Endothelial cell (in vitro differentiated cells): ENCODE measurements around the gene XXYLT1. TPM values are rescaled to one million over a fixed set of nuclear protein-coding genes. Genes with fewer than 3 reads are reported as not detected.

Experiments used
- DNase-seq: peaks from one replicate; pipeline ENCODE4 v3.0.0; 2021; ENCODE audit warnings: low spot score
- H3K27ac Mint-ChIP-seq: one replicate; pipeline ENCODE4 v1.8.0; 2021; ENCODE audit warnings: mixed read lengths, inconsistent platforms; ENCODE audit not compliant: unreplicated experiment
- H3K27me3 Mint-ChIP-seq: one replicate; pipeline ENCODE4 v1.8.0; 2021; ENCODE audit warnings: mild to moderate bottlenecking, moderate library complexity, mixed read lengths, inconsistent platforms; ENCODE audit not compliant: unreplicated experiment
- H3K36me3 Mint-ChIP-seq: one replicate; pipeline ENCODE4 v1.8.0; 2021; ENCODE audit warnings: mild to moderate bottlenecking, low read depth, mixed read lengths, inconsistent platforms; ENCODE audit not compliant: unreplicated experiment
- H3K4me1 Mint-ChIP-seq: one replicate; pipeline ENCODE4 v1.8.0; 2021; ENCODE audit warnings: mild to moderate bottlenecking, mixed read lengths, inconsistent platforms; ENCODE audit not compliant: unreplicated experiment
- H3K4me3 Mint-ChIP-seq: one replicate; pipeline ENCODE4 v1.8.0; 2021; ENCODE audit warnings: mild to moderate bottlenecking, mixed read lengths, inconsistent platforms; ENCODE audit not compliant: unreplicated experiment
- H3K9me3 Mint-ChIP-seq: one replicate; pipeline ENCODE4 v1.8.0; 2021; ENCODE audit warnings: mixed read lengths, inconsistent platforms; ENCODE audit not compliant: unreplicated experiment
- CTCF ChIP-seq: fragments of 200-600 bp; sonication (generic); IDR thresholded peaks from one replicate; pipeline ENCODE4 v1.5.0; 2021; ENCODE audit warnings: antibody characterized with exemption; ENCODE audit not compliant: unreplicated experiment
- total RNA-seq: library from RNA; stranded (reverse); fragmentation: NEBNext Ultra II Directional; extraction: Animal tissue kit (Norgen Biotek cat#: 25700); gene quantifications from one replicate; pipeline ENCODE4 v1.2.1, GENCODE V29; 2021; ENCODE audit not compliant: unreplicated experiment

XXYLT1 gene
- total RNA-seq, 1 donor from 2014 or later = 25.0 TPM

- TF ChIP-seq CTCF = no peak
Measured at GRCh38 chr3:195200010-195200822, 70.7 kb downstream of the XXYLT1 start.

GRCh38 chr3:195198426-195199346 lies 72.3 kb downstream of the XXYLT1 start:
- no peaks in the 10 kb centered on the region for H3K9me3 Mint-ChIP-seq
- no peak overlapping the region for H3K4me3 Mint-ChIP-seq
- no peak for TF ChIP-seq CTCF
- no peak for DNase-seq
- H3K27ac Mint-ChIP-seq = no peak overlapping the region
- H3K27me3 Mint-ChIP-seq = peaks cover 2% of the 10 kb centered on the region
- H3K36me3 Mint-ChIP-seq = no peaks in the 10 kb centered on the region
- H3K4me1 Mint-ChIP-seq = peaks cover 15% of the 10 kb centered on the region

More at GRCh38 chr3:195200010-195200822, 70.7 kb downstream of the XXYLT1 start:
- DNase-seq = no peak
- peaks cover 2% of the 10 kb centered on the region for H3K27me3 Mint-ChIP-seq
- H3K4me1 Mint-ChIP-seq = peaks cover 17% of the 10 kb centered on the region
- no peak overlapping the region for H3K4me3 Mint-ChIP-seq
- no peaks in the 10 kb centered on the region for H3K9me3 Mint-ChIP-seq
- no peaks in the 10 kb centered on the region for H3K36me3 Mint-ChIP-seq
- no peak overlapping the region for H3K27ac Mint-ChIP-seq

- no peaks in the 10 kb centered on the region for H3K9me3 Mint-ChIP-seq
- H3K27me3 Mint-ChIP-seq = peaks cover 2% of the 10 kb centered on the region
- H3K4me3 Mint-ChIP-seq = no peak overlapping the region
- no peaks in the 10 kb centered on the region for H3K36me3 Mint-ChIP-seq
- TF ChIP-seq CTCF = no peak
- no peak overlapping the region for H3K27ac Mint-ChIP-seq
- no peak for DNase-seq
- H3K4me1 Mint-ChIP-seq = peaks cover 15% of the 10 kb centered on the region
Measured at GRCh38 chr3:195197765-195198425, 73.1 kb downstream of the XXYLT1 start.

- Mint-ChIP-seq H3K9me3 (peaks cover 5% of the 10 kb centered on the region), H3K4me3 (no peak overlapping the region), H3K27ac (no peak overlapping the region), H3K27me3 (peaks cover 2% of the 10 kb centered on the region), H3K36me3 (no peaks in the 10 kb centered on the region), H3K4me1 (peaks cover 15% of the 10 kb centered on the region)
- DNase-seq = no peak
- no peak for TF ChIP-seq CTCF
Measured at GRCh38 chr3:195196266-195196665, 74.7 kb downstream of the XXYLT1 start.
